ENCODE data around the gene COL5A1. TPM values are rescaled to one million over a fixed set of nuclear protein-coding genes. Genes with fewer than 3 reads are reported as not detected.

COL5A1 gene
- total and polyA plus RNA-seq, 2 donors from 2014 or later = 2.4 to 23.8 TPM

- peaks cover 0 to under 1% (median 0%) of the 10 kb centered on the region in 3 donors for H3K4me1 ChIP-seq (ENCODE audit: control insufficient read depth in 2 of 3, insufficient read depth in 2 of 3, low read depth in 1 of 3, low read length in 3 of 3)
- H3K36me3 ChIP-seq (ENCODE audit: control insufficient read depth in 2 of 3, insufficient read depth in 3 of 3, low read length in 3 of 3) = no peaks in the 10 kb centered on the region
- no peaks in the 10 kb centered on the region for H3K9me3 ChIP-seq (ENCODE audit: control insufficient read depth in 2 of 3, insufficient read depth in 1 of 3, low read length in 3 of 3)
- TF ChIP-seq CTCF (IDR thresholded peaks at IDR 0.05; ENCODE audit: borderline replicate concordance, extremely low read depth, insufficient read depth) = no peak
- H3K4me3 ChIP-seq (ENCODE audit: low read length in 3 of 3) = no peak overlapping the region
- intact Hi-C loops (cut with DNase I) = no loop called here
- H3K27me3 ChIP-seq (ENCODE audit: control insufficient read depth, insufficient read depth, low read length) = no peaks in the 10 kb centered on the region
- no peak for DNase-seq
- no peak for FAIRE-seq
- no peak overlapping the region for H3K27ac ChIP-seq (ENCODE audit: low read depth in 2 of 2, low read length in 2 of 2)
- H3K9ac ChIP-seq (ENCODE audit: low read length in 3 of 3) = no peak overlapping the region
These were observed 34.8 kb downstream of the COL5A1 start for GRCh38 chr9:134676361-134676760.

- DNase-seq = peak in 1 of 5 donors; percentile 37
- H3K4me3 ChIP-seq (ENCODE audit: low read length in 3 of 3) = no peak overlapping the region
- H3K4me1 ChIP-seq (ENCODE audit: control insufficient read depth in 2 of 3, insufficient read depth in 2 of 3, low read depth in 1 of 3, low read length in 3 of 3) = peaks cover 0 to 2% (median 0%) of the 10 kb centered on the region in 3 donors
- no peaks in the 10 kb centered on the region for H3K36me3 ChIP-seq (ENCODE audit: control insufficient read depth in 2 of 3, insufficient read depth in 3 of 3, low read length in 3 of 3)
- H3K27me3 ChIP-seq (ENCODE audit: control insufficient read depth, insufficient read depth, low read length) = no peaks in the 10 kb centered on the region
- H3K27ac ChIP-seq (ENCODE audit: low read depth in 2 of 2, low read length in 2 of 2) = no peak overlapping the region
- no peak for TF ChIP-seq CTCF (IDR thresholded peaks at IDR 0.05; ENCODE audit: borderline replicate concordance, extremely low read depth, insufficient read depth)
- no peaks in the 10 kb centered on the region for H3K9me3 ChIP-seq (ENCODE audit: control insufficient read depth in 2 of 3, insufficient read depth in 1 of 3, low read length in 3 of 3)
- no peak for FAIRE-seq
- no peak overlapping the region for H3K9ac ChIP-seq (ENCODE audit: low read length in 3 of 3)
- intact Hi-C loops (cut with DNase I) = no loop called here
These were observed 35.3 kb downstream of the COL5A1 start for GRCh38 chr9:134676886-134677285.

GRCh38 chr9:134677743-134678142 is 36.1 kb downstream of the COL5A1 start:
- no peaks in the 10 kb centered on the region for H3K27me3 ChIP-seq (ENCODE audit: control insufficient read depth, insufficient read depth, low read length)
- H3K9me3 ChIP-seq (ENCODE audit: control insufficient read depth in 2 of 3, insufficient read depth in 1 of 3, low read length in 3 of 3) = no peaks in the 10 kb centered on the region
- H3K9ac ChIP-seq (ENCODE audit: low read length in 3 of 3) = no peak overlapping the region
- FAIRE-seq = no peak
- H3K27ac ChIP-seq (ENCODE audit: low read depth in 2 of 2, low read length in 2 of 2) = no peak overlapping the region
- intact Hi-C loops (cut with DNase I) = no loop called here
- peaks cover 0 to 5% (median 0%) of the 10 kb centered on the region in 3 donors for H3K4me1 ChIP-seq (ENCODE audit: control insufficient read depth in 2 of 3, insufficient read depth in 2 of 3, low read depth in 1 of 3, low read length in 3 of 3)
- no peak overlapping the region for H3K4me3 ChIP-seq (ENCODE audit: low read length in 3 of 3)
- H3K36me3 ChIP-seq (ENCODE audit: control insufficient read depth in 2 of 3, insufficient read depth in 3 of 3, low read length in 3 of 3) = no peaks in the 10 kb centered on the region
- DNase-seq = peak in 1 of 5 donors; percentile 39
- TF ChIP-seq CTCF (IDR thresholded peaks at IDR 0.05; ENCODE audit: borderline replicate concordance, extremely low read depth, insufficient read depth) = no peak

- DNase-seq (peak in 1 of 5 donors; percentile 52), FAIRE-seq (no peak)
- Histone ChIP-seq H3K36me3 (ENCODE audit: control insufficient read depth in 2 of 3, insufficient read depth in 3 of 3, low read length in 3 of 3) (no peaks in the 10 kb centered on the region), H3K4me3 (ENCODE audit: low read length in 3 of 3) (no peak overlapping the region), H3K9ac (ENCODE audit: low read length in 3 of 3) (no peak overlapping the region), H3K27ac (ENCODE audit: low read depth in 2 of 2, low read length in 2 of 2) (no peak overlapping the region), H3K9me3 (ENCODE audit: control insufficient read depth in 2 of 3, insufficient read depth in 1 of 3, low read length in 3 of 3) (no peaks in the 10 kb centered on the region), H3K27me3 (ENCODE audit: control insufficient read depth, insufficient read depth, low read length) (no peaks in the 10 kb centered on the region), H3K4me1 (ENCODE audit: control insufficient read depth in 2 of 3, insufficient read depth in 2 of 3, low read depth in 1 of 3, low read length in 3 of 3) (peaks cover 0 to 5% (median 0%) of the 10 kb centered on the region in 3 donors)
- TF ChIP-seq CTCF (IDR thresholded peaks at IDR 0.05; ENCODE audit: borderline replicate concordance, extremely low read depth, insufficient read depth) = no peak
- intact Hi-C loops (cut with DNase I) = no loop called here
These were observed 36.6 kb downstream of the COL5A1 start for GRCh38 chr9:134678206-134678605.
